ENCODE results near the gene PPIL6.

PPIL6 gene

GRCh38 chr6:109362102-109362884 is 78.1 kb downstream of the PPIL6 start:
- DNase-seq (ENCODE audit: low read depth) = no peak

GRCh38 chr6:109360791-109361190 is 79.6 kb downstream of the PPIL6 start:
- DNase-seq (ENCODE audit: low read depth) = no peak

- no peak for DNase-seq (ENCODE audit: low read depth)
Measured at GRCh38 chr6:109360281-109360680, 80.1 kb downstream of the PPIL6 start.

GRCh38 chr6:109359248-109359647 is 81.2 kb downstream of the PPIL6 start:
- DNase-seq (ENCODE audit: low read depth) = no peak

GRCh38 chr6:109358204-109358603 is 82.2 kb downstream of the PPIL6 start:
- DNase-seq (ENCODE audit: low read depth) = no peak

- no peak for DNase-seq (ENCODE audit: low read depth)
Measured at GRCh38 chr6:109356237-109356636, 84.2 kb downstream of the PPIL6 start.

GRCh38 chr6:109351231-109352130 is 88.9 kb downstream of the PPIL6 start:
- DNase-seq (ENCODE audit: low read depth) = no peak

- DNase-seq (ENCODE audit: low read depth) = no peak
Measured at GRCh38 chr6:109349419-109349987, 90.9 kb downstream of the PPIL6 start.

GRCh38 chr6:109348226-109348625 is 92.2 kb downstream of the PPIL6 start:
- no peak for DNase-seq (ENCODE audit: low read depth)

GRCh38 chr6:109347779-109348178 is 92.6 kb downstream of the PPIL6 start:
- DNase-seq (ENCODE audit: low read depth) = no peak

- DNase-seq (ENCODE audit: low read depth) = no peak
Measured at GRCh38 chr6:109345986-109346385, 94.4 kb downstream of the PPIL6 start.

GRCh38 chr6:109344226-109344625 is 96.2 kb downstream of the PPIL6 start:
- no peak for DNase-seq (ENCODE audit: low read depth)

- DNase-seq (ENCODE audit: low read depth) = no peak
Measured at GRCh38 chr6:109343518-109343917, 96.9 kb downstream of the PPIL6 start.

GRCh38 chr6:109342911-109343310 is 97.5 kb downstream of the PPIL6 start:
- no peak for DNase-seq (ENCODE audit: low read depth)

- DNase-seq (ENCODE audit: low read depth) = no peak
Measured at GRCh38 chr6:109342506-109342905, 97.9 kb downstream of the PPIL6 start.

- no peak for DNase-seq (ENCODE audit: low read depth)
Measured at GRCh38 chr6:109340811-109341210, 99.6 kb downstream of the PPIL6 start.
